NCI-H524 treated with DMSO at 0.1 percent for 48 hours (cell line): ENCODE measurements around the gene SLC2A11.
A peak's percentile ranks its signal among the peaks of the same experiment; 100 is the strongest.
"Not testable (repeated sequence)": the region's sequence is repeated elsewhere in the genome, so short reads cannot be mapped to it uniquely, and the experiment has no call there.

Experiments used
- DNase-seq: peaks from one replicate; lab custom pipeline; 2025; lab: John Stamatoyannopoulos, UW

SLC2A11 gene

GRCh38 chr22:23891726-23892125 lies 34.1 kb downstream of the SLC2A11 start:
- no peak for DNase-seq

DNA sequence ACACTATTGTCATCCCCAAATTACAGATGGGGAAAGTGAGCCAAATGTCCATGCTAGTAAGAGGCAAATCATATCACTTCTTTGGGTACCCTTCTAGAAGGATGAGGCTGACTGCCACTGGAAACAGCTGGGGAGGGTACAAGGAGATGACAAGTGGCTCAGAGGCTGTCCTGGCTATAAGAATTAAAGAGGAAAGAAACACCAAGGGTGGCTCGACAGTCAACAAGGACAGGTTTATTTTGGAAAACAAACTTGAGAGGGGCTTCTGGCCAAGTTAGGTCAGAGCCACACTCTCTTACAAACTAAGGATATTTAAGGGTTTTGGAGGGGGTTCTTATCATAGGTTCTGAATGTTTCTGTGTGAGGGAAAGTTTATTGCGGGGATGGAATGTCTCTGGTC lies 34.5 kb downstream of the SLC2A11 start:
- no peak for DNase-seq

- DNase-seq: no peak
These were observed 35.0 kb downstream of the SLC2A11 start for GRCh38 chr22:23892706-23893105.

DNA sequence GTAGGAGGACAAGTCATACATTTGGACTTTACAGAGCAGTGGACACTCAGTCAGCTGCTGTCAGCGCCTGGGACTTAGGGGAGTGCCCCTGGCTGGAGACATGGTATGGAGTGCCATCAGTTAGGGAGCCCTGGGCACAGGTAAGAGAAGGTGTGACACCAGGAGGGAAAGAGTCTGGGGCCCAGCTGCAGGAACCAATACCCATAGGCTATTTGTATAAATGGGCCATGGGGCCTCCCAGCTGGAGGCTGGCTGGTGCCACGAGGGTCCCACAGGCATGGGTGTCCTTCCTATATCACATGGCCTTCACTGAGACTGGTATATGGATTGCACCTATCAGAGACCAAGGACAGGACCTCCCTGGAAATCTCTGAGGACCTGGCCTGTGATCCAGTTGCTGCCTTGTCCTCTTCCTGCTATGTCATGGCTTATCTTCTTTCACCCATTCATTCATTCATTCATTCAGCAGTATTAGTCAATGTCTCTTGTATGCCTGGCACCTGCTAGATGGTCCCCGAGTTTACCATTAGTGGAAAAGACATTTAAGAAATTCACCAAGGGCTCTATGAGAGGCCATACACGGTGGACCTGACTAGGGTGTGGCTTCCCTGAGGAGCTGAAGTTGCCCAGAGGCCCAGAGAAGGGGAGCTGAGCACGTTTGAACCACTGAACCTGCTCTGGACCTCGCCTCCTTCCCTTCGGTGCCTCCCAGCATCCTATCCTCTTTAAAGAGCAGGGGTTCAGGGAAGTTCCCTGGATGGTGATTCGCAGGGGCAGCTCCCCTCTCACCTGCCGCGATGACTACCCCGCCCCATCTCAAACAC lies 35.7 kb downstream of the SLC2A11 start:
- no peak for DNase-seq

- peak; percentile 76 for DNase-seq
These were observed 36.5 kb downstream of the SLC2A11 start, which contains the start of gene MIF for GRCh38 chr22:23893945-23894709. TSS of gene MIF (plus strand) at chr22:23894383. CDS start at chr22:23894475, 92 bp downstream.

- DNase-seq: peak; percentile 19
These were observed 37.3 kb downstream of the SLC2A11 start for GRCh38 chr22:23894710-23895598.

DNA sequence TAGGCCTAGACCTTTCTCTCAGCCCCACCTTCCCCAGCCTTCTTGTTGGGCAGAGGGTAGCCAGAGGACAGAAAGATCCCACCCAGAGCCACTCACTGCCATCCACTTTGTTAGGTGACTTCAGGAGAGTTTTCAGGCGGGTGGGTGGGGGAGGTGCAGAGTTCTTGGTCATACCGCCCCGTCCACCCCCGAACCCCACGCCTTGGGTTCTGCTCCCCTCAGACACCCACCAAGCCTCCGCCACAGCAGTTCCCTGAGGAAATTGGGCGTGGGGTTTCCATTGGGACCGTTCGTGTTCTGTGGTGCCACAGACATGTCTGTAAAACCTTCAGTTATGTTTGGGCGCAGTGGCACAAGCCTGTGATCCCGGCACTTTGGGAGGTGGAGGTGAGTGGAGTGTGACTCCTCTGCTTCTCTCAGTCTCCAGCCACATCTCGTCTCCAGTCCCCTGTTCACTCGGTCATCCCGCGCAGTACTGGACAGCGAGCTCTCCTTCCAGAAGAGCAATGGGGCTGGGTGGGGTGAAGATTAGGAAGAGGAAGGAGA lies 38.0 kb downstream of the SLC2A11 start:
- no peak for DNase-seq

- DNase-seq: no peak
These were observed 38.5 kb downstream of the SLC2A11 start for GRCh38 chr22:23896166-23896522.

DNA sequence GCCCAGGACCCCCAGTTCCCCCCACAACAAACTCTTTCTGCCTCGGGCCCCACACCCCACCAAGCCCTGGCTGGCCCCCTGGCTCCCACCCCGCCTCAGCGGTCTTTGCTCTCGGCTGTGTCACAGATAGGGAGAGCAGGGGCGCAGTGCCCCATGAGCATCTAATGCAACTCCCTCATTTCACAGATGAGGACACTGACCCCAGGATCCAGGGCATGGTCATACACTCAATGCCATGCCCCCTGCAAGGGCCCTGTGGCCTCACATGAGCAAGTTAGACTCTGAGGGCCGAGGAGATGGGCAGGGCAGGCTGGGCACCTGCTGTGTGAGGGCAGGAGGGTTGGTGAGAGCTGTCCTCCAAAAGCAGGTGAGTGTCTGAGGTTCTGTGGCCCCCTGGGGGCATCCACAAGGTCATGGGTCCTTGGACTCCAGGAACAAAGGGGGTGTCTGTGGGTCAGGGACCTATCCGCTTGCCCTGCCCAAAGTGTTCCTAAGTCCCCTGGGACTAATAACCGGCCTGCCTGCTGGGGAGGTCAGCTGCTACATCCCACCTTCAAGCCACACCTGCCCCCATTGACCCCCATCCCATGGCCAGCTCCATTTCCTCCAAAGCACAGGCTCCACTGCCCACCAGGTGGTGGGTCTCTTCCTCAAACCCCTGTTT lies 39.0 kb downstream of the SLC2A11 start:
- DNase-seq: no peak

DNA sequence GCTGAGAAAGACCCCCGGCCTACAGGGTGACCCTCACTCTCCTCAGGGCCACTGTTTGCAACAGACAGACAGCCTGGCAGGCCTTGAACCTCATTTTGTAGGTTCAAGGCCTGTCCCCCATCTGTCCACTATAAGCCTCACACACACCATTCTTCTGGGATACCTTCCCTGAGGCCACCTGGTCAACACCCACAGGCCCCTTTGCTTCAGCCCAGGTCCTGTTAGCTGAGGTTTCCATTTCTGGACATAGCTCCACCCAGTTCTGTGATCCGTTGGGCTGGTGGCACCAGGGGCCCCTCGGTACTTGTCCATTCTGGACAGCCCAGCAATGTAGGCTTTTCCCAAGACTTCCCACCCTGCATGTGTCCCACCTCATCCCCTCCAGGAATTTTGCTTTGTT lies 39.6 kb downstream of the SLC2A11 start:
- no peak for DNase-seq

DNA sequence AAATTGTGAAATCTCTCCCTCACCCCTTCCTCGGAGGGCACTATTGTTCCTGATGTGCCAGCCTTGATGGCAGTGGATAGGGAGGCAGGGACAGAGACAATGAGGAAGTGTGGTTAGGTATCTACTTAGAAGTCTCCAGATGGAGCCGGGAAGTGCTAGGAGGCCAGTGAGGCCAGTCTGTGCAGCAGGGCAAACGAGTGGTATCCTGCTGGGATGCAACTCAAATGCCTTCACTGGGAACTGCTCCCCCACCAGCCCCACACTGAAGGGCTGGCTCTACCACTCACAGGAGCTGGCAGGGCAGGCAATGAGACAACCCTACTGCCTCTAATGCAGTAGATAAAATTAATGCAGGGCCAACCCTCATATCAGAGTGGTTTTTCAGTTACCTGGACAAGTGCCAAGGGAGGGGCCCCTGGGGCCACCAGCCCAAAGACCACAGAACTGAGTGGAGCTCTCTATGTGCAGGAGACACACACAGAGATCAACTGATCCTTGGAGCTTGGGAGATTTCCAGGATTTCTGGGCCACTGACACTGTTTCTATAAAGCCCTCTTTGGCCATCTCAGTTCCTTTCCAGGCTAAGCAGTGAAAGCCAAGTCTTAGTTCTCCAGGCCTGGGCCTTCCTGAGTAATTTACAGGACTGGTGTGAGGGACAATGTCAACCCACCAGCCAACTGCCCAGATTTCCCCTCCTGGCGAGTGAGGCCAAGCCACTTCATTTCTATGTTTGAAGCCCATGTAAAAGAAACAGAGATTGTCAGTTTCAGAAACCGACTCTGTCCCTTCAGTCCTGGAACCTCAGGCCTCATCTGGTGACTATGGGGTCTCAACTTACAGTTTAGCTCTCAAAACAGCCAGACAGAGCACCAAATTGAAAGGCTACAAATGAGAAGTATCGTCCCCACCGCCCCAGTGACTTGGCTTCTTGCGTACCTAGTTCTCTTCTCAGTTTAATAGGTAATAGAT lies 40.6 kb downstream of the SLC2A11 start:
- DNase-seq: no peak

GRCh38 chr22:23899042-23899745 lies 41.5 kb downstream of the SLC2A11 start:
- no peak for DNase-seq

GRCh38 chr22:23900227-23900626 lies 42.6 kb downstream of the SLC2A11 start:
- DNase-seq: not testable (repeated sequence)

GRCh38 chr22:23901600-23901999 lies 43.9 kb downstream of the SLC2A11 start:
- no peak for DNase-seq

DNA sequence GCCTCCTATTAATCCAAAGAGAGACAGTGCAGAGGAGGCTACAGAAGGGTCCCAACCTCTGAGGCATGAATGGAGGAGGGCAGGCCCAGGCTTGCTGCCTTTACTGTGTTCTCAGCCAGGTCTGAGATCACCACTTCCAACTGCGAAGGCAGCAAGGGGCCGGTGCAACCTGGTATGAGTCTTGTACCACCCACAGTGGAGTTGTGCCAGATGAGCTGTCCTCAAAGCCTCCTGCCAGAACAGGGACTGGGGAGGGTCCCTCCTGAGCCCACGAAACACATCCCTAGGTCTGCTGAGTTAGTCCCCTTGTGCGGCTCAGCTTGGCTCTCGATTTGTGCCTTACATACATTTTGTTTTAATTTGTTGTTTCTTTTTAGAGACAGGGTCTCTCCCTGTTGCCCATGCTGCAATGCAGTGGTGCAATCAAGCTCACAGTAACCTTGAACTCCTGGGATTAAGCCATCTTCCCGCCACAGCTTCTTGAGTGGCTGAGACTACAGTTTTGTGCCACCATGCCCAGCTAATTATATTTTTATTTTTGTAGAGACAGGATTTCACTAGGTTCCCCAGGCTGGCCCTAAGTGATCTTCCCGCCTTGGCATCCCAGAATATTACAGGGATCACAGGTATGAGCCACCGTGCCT lies 45.8 kb downstream of the SLC2A11 start:
- DNase-seq: no peak

DNA sequence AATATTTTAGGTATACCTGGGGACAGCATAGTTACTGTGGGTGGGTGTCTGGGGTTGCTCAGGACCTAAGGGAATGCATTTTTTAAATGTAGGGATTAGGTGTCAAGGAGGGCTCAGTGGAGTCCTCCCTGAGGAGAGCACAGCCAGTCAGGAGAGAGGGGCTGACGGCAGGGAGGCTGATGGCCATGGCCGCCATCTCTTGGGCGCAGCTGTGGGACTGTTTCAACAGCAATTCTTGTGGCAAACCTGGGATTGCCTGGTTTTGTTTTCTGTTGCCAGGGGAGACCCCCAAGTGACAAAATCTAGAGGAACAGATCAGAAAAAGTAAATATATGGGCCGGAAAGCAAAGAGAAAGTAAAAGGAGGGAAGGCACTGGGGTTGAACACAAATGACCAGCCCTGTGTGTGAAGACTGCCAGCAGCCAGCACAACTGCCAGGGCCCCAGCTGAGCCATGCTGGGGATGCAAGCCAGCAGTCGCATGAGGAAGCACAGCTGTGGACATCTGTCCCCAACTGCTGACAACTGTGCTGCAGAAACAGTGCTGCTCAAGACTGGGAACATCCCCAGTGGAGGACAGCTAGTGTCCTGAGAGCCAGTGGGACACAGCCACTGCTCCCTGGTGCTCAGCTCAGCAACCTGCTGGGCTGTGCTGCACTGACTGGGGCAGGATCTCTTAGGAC lies 47.0 kb downstream of the SLC2A11 start:
- no peak for DNase-seq

DNA sequence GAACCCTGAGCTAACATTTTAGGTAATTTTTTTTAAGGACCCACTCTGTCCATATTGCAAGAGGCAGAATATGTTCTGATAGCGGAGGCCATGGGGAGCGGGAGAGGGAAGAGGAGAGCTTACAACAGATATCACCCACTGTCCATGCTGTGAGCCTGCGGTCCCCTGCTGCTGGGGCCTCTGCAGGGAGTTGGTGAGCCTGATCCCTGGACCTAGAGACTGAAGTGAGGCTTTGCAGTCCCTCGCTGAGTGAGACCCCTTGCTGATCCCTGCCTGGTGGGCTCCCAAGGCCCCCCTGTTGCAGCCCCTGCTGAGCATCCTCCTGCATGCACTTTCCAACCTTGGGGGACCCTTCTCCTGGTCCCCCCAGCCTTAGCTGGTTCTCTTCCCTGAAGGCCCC lies 49.0 kb downstream of the SLC2A11 start:
- no peak for DNase-seq

DNA sequence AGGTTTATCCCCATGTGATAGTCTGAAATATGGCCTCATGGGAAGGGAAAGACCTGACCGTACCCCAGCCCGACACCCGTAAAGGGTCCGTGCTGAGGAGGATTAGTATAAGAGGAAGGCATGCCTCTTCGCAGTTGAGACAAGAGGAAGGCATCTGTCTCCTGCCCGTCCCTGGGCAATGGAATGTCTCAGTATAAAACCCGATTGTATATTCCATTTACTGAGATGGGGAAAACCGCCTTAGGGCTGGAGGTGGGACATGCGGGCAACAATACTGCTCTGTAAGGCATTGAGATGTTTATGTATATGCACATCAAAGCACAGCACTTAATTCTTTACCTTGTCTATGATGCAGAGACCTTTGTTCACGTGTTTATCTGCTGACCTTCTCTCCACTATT lies 49.7 kb downstream of the SLC2A11 start:
- not testable (repeated sequence) for DNase-seq
